Liver (tissue), 3 donors: ENCODE data around the gene GPR87.

Experiments
- FOXA1 ChIP-seq: IDR thresholded peaks from 2 replicates; pipeline ENCODE4 v1.6.1; 2016; ENCODE audit warnings: antibody characterized with exemption
- JUND ChIP-seq, 2 donors: IDR thresholded peaks; 2 replicates each; pipeline ENCODE4 v1.6.1; 2016; ENCODE audit warnings: antibody characterized with exemption in 2 of 2
- RXRA ChIP-seq, 2 donors: IDR thresholded peaks; 2 replicates each; pipeline ENCODE4 v1.6.1; 2017 to 2018; ENCODE audit warnings: antibody characterized with exemption in 2 of 2, mild to moderate bottlenecking in 1 of 2
- TAF1 ChIP-seq: conservative IDR thresholded peaks from 2 replicates; pipeline ENCODE4 v1.6.1; 2016; ENCODE audit warnings: antibody characterized with exemption, mild to moderate bottlenecking
- TF ChIP-seq, protein P1 (sequence below): fragments of 150-350 bp; IDR thresholded peaks from 2 replicates; pipeline ENCODE4 v1.5.1; 2017; ENCODE audit warnings: improper control_type of control experiment, low read depth, low read length; ENCODE audit not compliant: missing input control
- donor health status: healthy.
- donor health status: healthy.

DNA sequence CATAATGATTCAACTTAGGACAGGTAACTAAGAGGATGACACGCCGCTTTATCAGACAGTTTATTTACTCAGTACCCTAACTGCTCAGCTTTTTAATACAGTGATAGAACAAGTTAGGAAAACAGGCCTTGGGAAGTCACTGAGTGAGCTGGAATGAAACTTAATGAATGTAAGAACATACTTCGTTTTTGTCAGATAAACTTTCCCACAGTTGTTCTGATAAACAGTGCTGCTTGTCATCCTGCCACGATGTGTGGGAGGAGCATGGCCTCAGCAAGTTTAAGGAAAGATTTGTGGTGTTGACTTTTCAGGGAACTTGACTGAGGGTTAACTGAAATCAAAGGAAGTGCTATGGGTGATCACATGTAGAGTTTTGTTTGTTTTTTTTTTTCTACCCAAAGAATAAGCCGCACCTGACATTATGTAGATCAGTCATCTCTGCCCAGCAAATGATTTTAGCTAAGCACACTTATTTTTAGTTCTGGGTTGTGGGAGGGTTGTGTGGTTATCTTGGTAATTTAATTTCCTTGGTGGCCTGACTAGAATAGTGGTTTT, 32.6 kb downstream of the GPR87 start:
- TF ChIP-seq JUND (IDR thresholded peaks at IDR 0.05) (no peak), FOXA1 (no peak), RXRA (IDR thresholded peaks at IDR 0.05) (peak; percentile 9 to 13), TAF1 (no peak)
- TF ChIP-seq, protein P1, sequence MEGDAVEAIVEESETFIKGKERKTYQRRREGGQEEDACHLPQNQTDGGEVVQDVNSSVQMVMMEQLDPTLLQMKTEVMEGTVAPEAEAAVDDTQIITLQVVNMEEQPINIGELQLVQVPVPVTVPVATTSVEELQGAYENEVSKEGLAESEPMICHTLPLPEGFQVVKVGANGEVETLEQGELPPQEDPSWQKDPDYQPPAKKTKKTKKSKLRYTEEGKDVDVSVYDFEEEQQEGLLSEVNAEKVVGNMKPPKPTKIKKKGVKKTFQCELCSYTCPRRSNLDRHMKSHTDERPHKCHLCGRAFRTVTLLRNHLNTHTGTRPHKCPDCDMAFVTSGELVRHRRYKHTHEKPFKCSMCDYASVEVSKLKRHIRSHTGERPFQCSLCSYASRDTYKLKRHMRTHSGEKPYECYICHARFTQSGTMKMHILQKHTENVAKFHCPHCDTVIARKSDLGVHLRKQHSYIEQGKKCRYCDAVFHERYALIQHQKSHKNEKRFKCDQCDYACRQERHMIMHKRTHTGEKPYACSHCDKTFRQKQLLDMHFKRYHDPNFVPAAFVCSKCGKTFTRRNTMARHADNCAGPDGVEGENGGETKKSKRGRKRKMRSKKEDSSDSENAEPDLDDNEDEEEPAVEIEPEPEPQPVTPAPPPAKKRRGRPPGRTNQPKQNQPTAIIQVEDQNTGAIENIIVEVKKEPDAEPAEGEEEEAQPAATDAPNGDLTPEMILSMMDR, result no peak
